Esophagus squamous epithelium (tissue), 5 donors: ENCODE results near the gene ANKRD44. TPM values are rescaled to one million over a fixed set of nuclear protein-coding genes. Genes with fewer than 3 reads are reported as not detected.

Experiments used
- DNase-seq: peaks from one replicate; lab custom pipeline; 2025; lab: John Stamatoyannopoulos, UW
- H3K27ac ChIP-seq, 4 donors: fragments of 200-600 bp; sonication (generic); one replicate each; pipeline ENCODE4 v1.5.1; 2016 to 2019; ENCODE audit warnings: mild to moderate bottlenecking in 1 of 4
- H3K27me3 ChIP-seq, 4 donors: fragments of 200-600 bp; sonication (generic); 1 replicate in 3 of 4; 2 replicates in 1 of 4; pipeline versions ENCODE4 v1.5.1 to v1.6.0; 2017 to 2021; ENCODE audit warnings: antibody characterized with exemption in 1 of 4
- H3K36me3 ChIP-seq, 3 donors: fragments of 200-600 bp; sonication (generic); one replicate each; pipeline ENCODE4 v1.5.1; 2016 to 2019
- H3K4me1 ChIP-seq, 3 donors: fragments of 200-600 bp; sonication (generic); one replicate each; pipeline ENCODE4 v1.5.1; 2017 to 2019
- H3K4me3 ChIP-seq, 4 donors: fragments of 200-600 bp; sonication (generic); 1 replicate in 3 of 4; 2 replicates in 1 of 4; pipeline ENCODE4 v1.5.1; 2016 to 2019; ENCODE audit warnings: mild to moderate bottlenecking in 2 of 4, moderate library complexity in 1 of 4
- H3K9me3 ChIP-seq, 3 donors: fragments of 200-600 bp; sonication (generic); one replicate each; pipeline ENCODE4 v1.5.1; 2016 to 2019
- CTCF ChIP-seq, 6 experiments: fragments of 450-650 bp in 4 of 6; fragments of 200-600 bp in 2 of 6; sonication (generic) in 2 of 6; IDR thresholded peaks; one replicate each; pipeline ENCODE4 v1.5.1; 2016 to 2019; ENCODE audit warnings: antibody characterized with exemption in 6 of 6, mild to moderate bottlenecking in 4 of 6, moderate library complexity in 4 of 6
- POLR2A ChIP-seq, 4 donors: fragments of 450-650 bp; IDR thresholded peaks; one replicate each; pipeline ENCODE4 v1.6.1; 2017; ENCODE audit warnings: antibody characterized with exemption in 4 of 4, mild to moderate bottlenecking in 4 of 4, moderate library complexity in 3 of 4
- WGBS, 2 donors: methylation state at CpG; one replicate each; pipeline ENCODE4 v1.1.5; 2018; 5-methylcytosine and 5-hydroxymethylcytosine counted together
- intact Hi-C: fragments of 100-400 bp; cut with DNase I; formaldehyde crosslinking; loops from one replicate; pipeline ENCODE4 v1.15.0; 2022
- total RNA-seq, 4 donors: library from RNA; depleted of rRNA; stranded (reverse); fragments of >200 nt; gene quantifications; one replicate each; pipeline ENCODE4 v1.1.0, GENCODE V29; 2016
- donor health status: DM: yes; HTN: yes; CAD: no.

ANKRD44 gene
- total RNA-seq, 4 donors from 2014 or later: 4.5 to 54.0 (median 11.4) TPM

- intact Hi-C loops: no loop called here
- 74 to 78% methylated on average over 12 of the region's 12 CpGs for WGBS, 2 donors
- H3K27ac ChIP-seq: no peak overlapping the region
- no peak for DNase-seq
- H3K4me1 ChIP-seq: peaks cover 0 to 12% (median 0%) of the 10 kb centered on the region in 3 donors
- TF ChIP-seq POLR2A (IDR thresholded peaks at IDR 0.05): no peak
- TF ChIP-seq CTCF (IDR thresholded peaks at IDR 0.05): no peak
- H3K4me3 ChIP-seq: no peak overlapping the region
- H3K9me3 ChIP-seq: no peaks in the 10 kb centered on the region
- no peaks in the 10 kb centered on the region for H3K36me3 ChIP-seq
- no peaks in the 10 kb centered on the region for H3K27me3 ChIP-seq
Observed at GRCh38 chr2:197278799-197279763, 31.5 kb downstream of the ANKRD44 start.

GRCh38 chr2:197277794-197278193, 32.8 kb downstream of the ANKRD44 start:
- H3K27ac ChIP-seq: no peak overlapping the region
- no peaks in the 10 kb centered on the region for H3K9me3 ChIP-seq
- TF ChIP-seq CTCF (IDR thresholded peaks at IDR 0.05) (no peak), POLR2A (IDR thresholded peaks at IDR 0.05) (no peak)
- intact Hi-C loops: no loop called here
- peaks cover 0 to 12% (median 0%) of the 10 kb centered on the region in 3 donors for H3K4me1 ChIP-seq
- DNase-seq: no peak
- no peaks in the 10 kb centered on the region for H3K27me3 ChIP-seq
- WGBS, 2 donors: 67 to 83% methylated on average over 5 of the region's 5 CpGs
- H3K4me3 ChIP-seq: no peak overlapping the region
- no peaks in the 10 kb centered on the region for H3K36me3 ChIP-seq

- TF ChIP-seq POLR2A (IDR thresholded peaks at IDR 0.05): no peak
- TF ChIP-seq CTCF (IDR thresholded peaks at IDR 0.05): no peak
- Histone ChIP-seq H3K36me3 (no peaks in the 10 kb centered on the region), H3K4me3 (no peak overlapping the region), H3K4me1 (peaks cover 0 to 14% (median 0%) of the 10 kb centered on the region in 3 donors), H3K27me3 (no peaks in the 10 kb centered on the region), H3K9me3 (no peaks in the 10 kb centered on the region), H3K27ac (no peak overlapping the region)
- intact Hi-C loops: no loop called here
- DNase-seq: no peak
- WGBS, 2 donors: 93 to 98% methylated on average over 2 of the region's 2 CpGs
Observed at GRCh38 chr2:197276156-197276555, 34.4 kb downstream of the ANKRD44 start.

GRCh38 chr2:197274937-197275336, 35.6 kb downstream of the ANKRD44 start:
- H3K27ac ChIP-seq: no peak overlapping the region
- H3K27me3 ChIP-seq: no peaks in the 10 kb centered on the region
- intact Hi-C loops: no loop called here
- 100% methylated on average over 1 to 2 of the region's 3 CpGs for WGBS, 2 donors
- no peak for TF ChIP-seq POLR2A (IDR thresholded peaks at IDR 0.05)
- TF ChIP-seq CTCF (IDR thresholded peaks at IDR 0.05): no peak
- no peak for DNase-seq
- no peaks in the 10 kb centered on the region for H3K36me3 ChIP-seq
- no peak overlapping the region for H3K4me3 ChIP-seq
- H3K4me1 ChIP-seq: peaks cover 0 to 14% (median 1%) of the 10 kb centered on the region in 3 donors
- H3K9me3 ChIP-seq: no peaks in the 10 kb centered on the region

GRCh38 chr2:197274349-197274748, 36.2 kb downstream of the ANKRD44 start:
- H3K27me3 ChIP-seq: no peaks in the 10 kb centered on the region
- WGBS, 2 donors: 64 to 66% methylated on average over 6 of the region's 6 CpGs
- no peak overlapping the region for H3K27ac ChIP-seq
- H3K9me3 ChIP-seq: no peaks in the 10 kb centered on the region
- no peak overlapping the region for H3K4me3 ChIP-seq
- intact Hi-C loops: no loop called here
- H3K4me1 ChIP-seq: peaks cover 3 to 17% (median 7%) of the 10 kb centered on the region in 3 donors
- DNase-seq: no peak
- no peaks in the 10 kb centered on the region for H3K36me3 ChIP-seq
- TF ChIP-seq POLR2A (IDR thresholded peaks at IDR 0.05) (no peak), CTCF (IDR thresholded peaks at IDR 0.05) (no peak)
